Activated CD8-positive, alpha-beta T cell treated with anti-CD3 and anti-CD28 coated beads for 36 hours (primary cell): ENCODE results near the gene DNAJC18. TPM values are rescaled to one million over a fixed set of nuclear protein-coding genes. Genes with fewer than 3 reads are reported as not detected.

Experiments used
- ATAC-seq: fragments of 200-7000 bp; cut with Tn5 transposase; one replicate; pipeline ENCODE4 v1.10.0; 2021; ENCODE audit warnings: mild to moderate bottlenecking, moderate library complexity
- CTCF ChIA-PET: fragments of 350-600 bp; sonication (Branson Sonifier 250); formaldehyde crosslinking; loops from one replicate; lab custom pipeline; 2021; ENCODE audit warnings: antibody characterized with exemption; lab: Charles Lee
- POLR2A ChIA-PET: fragments of 350-600 bp; sonication (Branson Sonifier 250); formaldehyde crosslinking; loops from one replicate; lab custom pipeline; 2021; ENCODE audit warnings: antibody characterized with exemption; lab: Charles Lee
- DNase-seq: peaks from one replicate; pipeline ENCODE4 v3.0.0-alpha.2; 2020
- H3K27ac Mint-ChIP-seq: one replicate; pipeline ENCODE4 v1.8.0; 2021; ENCODE audit warnings: mild to moderate bottlenecking, mixed read lengths
- H3K27me3 Mint-ChIP-seq: one replicate; pipeline ENCODE4 v1.8.0; 2021; ENCODE audit warnings: mixed read lengths
- H3K36me3 Mint-ChIP-seq: one replicate; pipeline ENCODE4 v1.8.0; 2021; ENCODE audit warnings: low read depth, mixed read lengths
- H3K4me1 Mint-ChIP-seq: one replicate; pipeline ENCODE4 v1.8.0; 2021; ENCODE audit warnings: low read depth, mixed read lengths
- H3K4me3 Mint-ChIP-seq: one replicate; pipeline ENCODE4 v1.8.0; 2021; ENCODE audit warnings: mild to moderate bottlenecking, moderate library complexity, mixed read lengths
- H3K9me3 Mint-ChIP-seq: one replicate; pipeline ENCODE4 v1.8.0; 2021; ENCODE audit warnings: mixed read lengths
- intact Hi-C: fragments of 100-400 bp; cut with micrococcal nuclease; formaldehyde crosslinking; loops from one replicate; pipeline ENCODE4 v1.10.0; 2022
- total RNA-seq, 2 experiments: library from RNA; stranded (reverse); gene quantifications; one replicate each; pipeline ENCODE4 v1.2.3, GENCODE V29; 2021
- TF ChIP-seq, protein P1 (sequence below): fragments of 200-600 bp; IDR thresholded peaks from one replicate; pipeline ENCODE4 v1.8.0; 2022; ENCODE audit warnings: antibody characterized with exemption, mild to moderate bottlenecking

Gene DNAJC18
- total RNA-seq, 2 experiments from 2014 or later: 24.9 to 27.5 TPM

DNA sequence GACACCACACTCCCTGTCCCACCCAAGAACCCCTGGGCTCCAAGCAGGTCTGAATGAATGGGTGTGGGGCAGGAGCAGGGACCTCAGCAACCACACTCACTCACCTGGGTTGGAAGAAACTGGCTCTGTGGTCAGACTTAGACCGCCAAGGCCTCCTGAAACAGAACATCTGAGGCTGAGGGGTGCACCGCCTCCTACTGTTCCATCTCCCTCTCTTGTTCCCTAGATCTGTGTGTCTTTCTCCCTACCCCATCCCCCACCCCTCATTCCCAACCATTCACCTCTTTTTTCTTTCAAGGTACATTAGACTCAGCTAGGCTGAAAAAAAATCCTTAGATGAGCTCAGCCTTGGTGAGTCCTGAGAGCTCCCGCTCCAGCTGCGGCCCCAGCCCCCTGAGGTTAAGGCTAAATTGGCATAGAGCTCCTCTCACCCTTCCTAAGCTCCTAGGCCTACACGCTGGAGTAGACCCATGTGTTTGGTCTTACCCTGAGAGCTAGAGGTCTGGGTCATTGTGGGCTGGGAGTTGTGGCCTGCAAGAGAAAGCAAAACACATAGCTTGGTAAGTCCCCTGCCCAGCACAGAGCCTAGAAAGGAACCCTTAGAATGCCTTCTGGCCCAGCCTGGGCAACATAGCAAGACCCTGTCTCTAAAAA lies 18.5 kb upstream of the DNAJC18 start:
- POLR2A ChIA-PET: interaction anchor here (1.5 to 5.2 kb wide), 5 partner anchors 9 to 49 kb away, joined by 3 to 26 read pairs (median 12); partner anchors contain the start of gene STING1
- Mint-ChIP-seq H3K9me3 (no peaks in the 10 kb centered on the region), H3K36me3 (no peaks in the 10 kb centered on the region), H3K27me3 (no peaks in the 10 kb centered on the region), H3K27ac (peak overlapping the region; percentile 58), H3K4me1 (peaks cover 47% of the 10 kb centered on the region), H3K4me3 (no peak overlapping the region)
- peak; percentile 62 for DNase-seq
- TF ChIP-seq, protein P1, sequence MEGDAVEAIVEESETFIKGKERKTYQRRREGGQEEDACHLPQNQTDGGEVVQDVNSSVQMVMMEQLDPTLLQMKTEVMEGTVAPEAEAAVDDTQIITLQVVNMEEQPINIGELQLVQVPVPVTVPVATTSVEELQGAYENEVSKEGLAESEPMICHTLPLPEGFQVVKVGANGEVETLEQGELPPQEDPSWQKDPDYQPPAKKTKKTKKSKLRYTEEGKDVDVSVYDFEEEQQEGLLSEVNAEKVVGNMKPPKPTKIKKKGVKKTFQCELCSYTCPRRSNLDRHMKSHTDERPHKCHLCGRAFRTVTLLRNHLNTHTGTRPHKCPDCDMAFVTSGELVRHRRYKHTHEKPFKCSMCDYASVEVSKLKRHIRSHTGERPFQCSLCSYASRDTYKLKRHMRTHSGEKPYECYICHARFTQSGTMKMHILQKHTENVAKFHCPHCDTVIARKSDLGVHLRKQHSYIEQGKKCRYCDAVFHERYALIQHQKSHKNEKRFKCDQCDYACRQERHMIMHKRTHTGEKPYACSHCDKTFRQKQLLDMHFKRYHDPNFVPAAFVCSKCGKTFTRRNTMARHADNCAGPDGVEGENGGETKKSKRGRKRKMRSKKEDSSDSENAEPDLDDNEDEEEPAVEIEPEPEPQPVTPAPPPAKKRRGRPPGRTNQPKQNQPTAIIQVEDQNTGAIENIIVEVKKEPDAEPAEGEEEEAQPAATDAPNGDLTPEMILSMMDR: no peak
- CTCF ChIA-PET: interaction anchor here (1.1 to 4.1 kb wide), 2 partner anchors 34 to 55 kb away, joined by 3 to 17 read pairs; no protein-coding TSS in a partner anchor
- intact Hi-C loops: loop anchor here (5.0 kb wide), 1 partner anchor 105 kb away; the partner anchor contains the start of gene UBE2D2
- peak; percentile 6 for ATAC-seq

DNA sequence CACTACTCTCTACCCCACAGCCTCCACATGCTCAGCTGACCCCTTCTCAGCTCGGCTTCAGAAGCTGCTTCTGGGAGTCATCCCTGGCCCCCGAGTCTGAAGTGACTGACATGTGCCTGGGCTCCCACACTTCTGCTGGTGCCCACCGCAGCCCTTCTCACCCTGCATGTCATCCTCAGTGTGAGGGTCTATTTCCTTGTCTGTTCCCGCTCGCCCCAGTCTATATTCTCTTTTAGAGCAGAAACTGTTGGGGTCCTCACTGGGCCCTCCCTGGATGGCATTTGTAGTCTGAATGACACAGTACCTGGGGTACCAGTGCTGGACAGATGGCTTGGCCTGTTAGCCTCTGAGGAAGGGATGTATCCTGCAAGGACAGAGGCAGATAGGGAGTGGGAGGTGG lies 17.9 kb upstream of the DNAJC18 start:
- POLR2A ChIA-PET: interaction anchor here (1.5 to 5.2 kb wide), 4 partner anchors 9 to 49 kb away, joined by 3 to 26 read pairs (median 14); partner anchors contain the start of gene STING1

GRCh38 chr5:139456776-139457175 lies 17.5 kb upstream of the DNAJC18 start:
- H3K9me3 Mint-ChIP-seq: no peaks in the 10 kb centered on the region
- CTCF ChIA-PET: interaction anchor here (1.1 to 4.1 kb wide), 2 partner anchors 9 to 56 kb away, joined by 3 to 17 read pairs; no protein-coding TSS in a partner anchor
- ATAC-seq (no peak), DNase-seq (no peak)
- H3K4me3 Mint-ChIP-seq: no peak overlapping the region
- POLR2A ChIA-PET: interaction anchor here (0.6 to 5.2 kb wide), 7 partner anchors 9 to 57 kb away, joined by 3 to 26 read pairs (median 3); partner anchors contain the start of genes SMIM33 and STING1
- H3K4me1 Mint-ChIP-seq: peaks cover 47% of the 10 kb centered on the region
- no peaks in the 10 kb centered on the region for H3K27me3 Mint-ChIP-seq
- TF ChIP-seq, protein P1: no peak
- intact Hi-C loops: loop anchor here (5.0 kb wide), 1 partner anchor 106 kb away; the partner anchor contains the start of gene UBE2D2
- H3K36me3 Mint-ChIP-seq: no peaks in the 10 kb centered on the region
- H3K27ac Mint-ChIP-seq: peak overlapping the region; percentile 58

More for the DNA sequence above, 17.9 kb upstream of the DNAJC18 start:
- Mint-ChIP-seq H3K4me1 (peaks cover 47% of the 10 kb centered on the region), H3K27me3 (no peaks in the 10 kb centered on the region), H3K36me3 (no peaks in the 10 kb centered on the region), H3K27ac (peak overlapping the region; percentile 58), H3K9me3 (no peaks in the 10 kb centered on the region), H3K4me3 (no peak overlapping the region)
- ATAC-seq: no peak
- CTCF ChIA-PET: interaction anchor here (1.1 to 4.1 kb wide), 3 partner anchors 9 to 56 kb away, joined by 3 to 17 read pairs (median 3); no protein-coding TSS in a partner anchor
- no peak for DNase-seq
- TF ChIP-seq, protein P1: no peak
- intact Hi-C loops: loop anchor here (5.0 kb wide), 1 partner anchor 105 kb away; the partner anchor contains the start of gene UBE2D2

GRCh38 chr5:139454568-139455290 lies 15.4 kb upstream of the DNAJC18 start:
- ChIA-PET POLR2A (interaction anchor here (0.6 to 5.2 kb wide), 2 partner anchors 11 to 174 kb away, joined by 3 to 26 read pairs; no protein-coding TSS in a partner anchor), CTCF (interaction anchor here (0.7 to 1.7 kb wide), 3 partner anchors 9 to 12 kb away, joined by 3 to 4 read pairs (median 3); no protein-coding TSS in a partner anchor)
- TF ChIP-seq, protein P1: no peak
- DNase-seq: no peak
- Mint-ChIP-seq H3K36me3 (no peaks in the 10 kb centered on the region), H3K4me1 (peaks cover 37% of the 10 kb centered on the region), H3K4me3 (no peak overlapping the region), H3K27ac (peak overlapping the region; percentile 5), H3K27me3 (no peaks in the 10 kb centered on the region), H3K9me3 (no peaks in the 10 kb centered on the region)
- intact Hi-C loops: loop anchor here (5.0 kb wide), 1 partner anchor 108 kb away; the partner anchor contains the start of gene UBE2D2
- ATAC-seq: no peak
